Tibial nerve (tissue), 4 donors: ENCODE data around the gene KSR2.

Experiments used
- EP300 ChIP-seq, 2 donors: sonication (generic); formaldehyde crosslinking; IDR thresholded peaks; one replicate each; pipeline ENCODE4 v1.6.1; 2017; ENCODE audit warnings: antibody characterized with exemption in 2 of 2, mild to moderate bottlenecking in 1 of 2
- TF ChIP-seq, protein P1 (sequence below), 5 experiments: fragments of 200-600 bp in 3 of 5; fragments of 450-650 bp in 2 of 5; sonication (generic) in 3 of 5; IDR thresholded peaks; one replicate each; pipeline ENCODE4 v1.5.1; 2016 to 2019; ENCODE audit warnings: antibody characterized with exemption in 5 of 5, mild to moderate bottlenecking in 3 of 5, moderate library complexity in 2 of 5

DNA sequence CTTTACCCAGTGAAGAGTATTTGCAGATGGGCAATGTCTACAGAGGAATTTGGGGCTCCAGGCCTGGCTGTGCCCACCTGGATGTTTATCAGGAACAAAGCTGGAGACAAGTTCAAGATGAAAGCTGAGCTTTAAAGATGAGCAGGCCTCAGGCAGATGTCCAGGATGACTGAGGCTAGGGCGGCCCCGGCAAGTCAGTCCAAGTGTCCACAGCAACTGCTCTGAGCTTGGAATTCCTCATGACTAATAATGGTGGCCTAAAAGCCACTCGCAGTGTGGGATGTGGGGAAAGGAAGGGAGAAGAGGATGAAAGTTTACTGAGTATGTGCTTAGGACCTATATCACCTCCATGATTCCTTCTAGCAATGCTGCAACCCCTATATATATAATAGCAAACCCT, 479.1 kb downstream of the KSR2 start:
- TF ChIP-seq, protein P1, sequence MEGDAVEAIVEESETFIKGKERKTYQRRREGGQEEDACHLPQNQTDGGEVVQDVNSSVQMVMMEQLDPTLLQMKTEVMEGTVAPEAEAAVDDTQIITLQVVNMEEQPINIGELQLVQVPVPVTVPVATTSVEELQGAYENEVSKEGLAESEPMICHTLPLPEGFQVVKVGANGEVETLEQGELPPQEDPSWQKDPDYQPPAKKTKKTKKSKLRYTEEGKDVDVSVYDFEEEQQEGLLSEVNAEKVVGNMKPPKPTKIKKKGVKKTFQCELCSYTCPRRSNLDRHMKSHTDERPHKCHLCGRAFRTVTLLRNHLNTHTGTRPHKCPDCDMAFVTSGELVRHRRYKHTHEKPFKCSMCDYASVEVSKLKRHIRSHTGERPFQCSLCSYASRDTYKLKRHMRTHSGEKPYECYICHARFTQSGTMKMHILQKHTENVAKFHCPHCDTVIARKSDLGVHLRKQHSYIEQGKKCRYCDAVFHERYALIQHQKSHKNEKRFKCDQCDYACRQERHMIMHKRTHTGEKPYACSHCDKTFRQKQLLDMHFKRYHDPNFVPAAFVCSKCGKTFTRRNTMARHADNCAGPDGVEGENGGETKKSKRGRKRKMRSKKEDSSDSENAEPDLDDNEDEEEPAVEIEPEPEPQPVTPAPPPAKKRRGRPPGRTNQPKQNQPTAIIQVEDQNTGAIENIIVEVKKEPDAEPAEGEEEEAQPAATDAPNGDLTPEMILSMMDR (IDR thresholded peaks at IDR 0.05) = no peak
- TF ChIP-seq EP300 (IDR thresholded peaks at IDR 0.05) = no peak
